T-helper 2 cell treated with Interferon-gamma antibody and Interleukin-4, amounts not matched to agents 100 ng/mL and 5 ng/mL, for 36 hours (primary cell): ENCODE results near the gene CACNA1D. TPM values are rescaled to one million over a fixed set of nuclear protein-coding genes. Genes with fewer than 3 reads are reported as not detected.
"Not testable (repeated sequence)": the region's sequence is repeated elsewhere in the genome, so short reads cannot be mapped to it uniquely, and the experiment has no call there.

Experiments used
- intact Hi-C: fragments of 100-400 bp; cut with micrococcal nuclease; formaldehyde crosslinking; loops from one replicate; pipeline ENCODE4 v1.15.1; 2023
- total RNA-seq: library from RNA; stranded (reverse); gene quantifications from 2 replicates; pipeline ENCODE4 v1.2.3, GENCODE V29; 2022

CACNA1D gene
- total RNA-seq, 1 donor from 2014 or later: 4.5 TPM

DNA sequence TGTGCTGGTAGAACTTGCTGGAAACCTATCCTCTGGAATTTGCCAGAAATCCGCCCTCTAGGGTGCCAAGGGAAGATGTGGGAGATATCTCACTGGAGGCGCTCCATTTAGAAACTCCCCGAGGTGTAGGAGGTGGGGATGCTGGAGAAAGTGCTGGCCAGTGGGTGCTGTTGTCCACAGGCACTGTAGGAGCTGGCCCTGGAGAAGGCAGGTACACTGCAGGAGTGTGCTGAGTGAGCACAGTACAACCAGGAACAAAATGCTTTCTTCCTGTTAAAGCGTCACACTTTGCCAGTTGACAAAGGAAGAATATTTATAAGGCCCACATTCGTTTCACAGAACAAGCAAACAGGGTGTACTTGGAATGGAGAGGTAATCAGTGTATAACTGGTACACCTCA is 119.9 kb downstream of the CACNA1D start:
- intact Hi-C loops: no loop called here

DNA sequence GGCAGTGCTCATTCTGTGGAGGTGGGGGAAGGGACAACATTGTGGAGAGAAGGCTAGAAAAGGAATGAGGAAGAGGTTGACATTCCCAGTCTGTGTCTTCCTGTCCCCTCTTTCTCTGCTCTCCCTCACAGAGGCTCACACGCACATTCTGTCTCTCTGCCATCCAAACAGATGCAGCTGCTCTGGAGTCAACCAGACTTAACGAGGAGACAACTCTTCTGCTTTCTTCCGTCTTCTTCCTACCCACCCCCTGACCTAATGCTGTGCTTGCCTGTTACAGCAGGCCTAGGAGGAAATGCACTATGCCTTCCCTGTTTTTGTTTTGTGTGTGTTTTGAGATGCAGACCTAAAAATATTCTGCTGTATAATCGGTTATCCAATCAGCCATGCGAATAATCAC is 121.9 kb downstream of the CACNA1D start:
- intact Hi-C loops: no loop called here

DNA sequence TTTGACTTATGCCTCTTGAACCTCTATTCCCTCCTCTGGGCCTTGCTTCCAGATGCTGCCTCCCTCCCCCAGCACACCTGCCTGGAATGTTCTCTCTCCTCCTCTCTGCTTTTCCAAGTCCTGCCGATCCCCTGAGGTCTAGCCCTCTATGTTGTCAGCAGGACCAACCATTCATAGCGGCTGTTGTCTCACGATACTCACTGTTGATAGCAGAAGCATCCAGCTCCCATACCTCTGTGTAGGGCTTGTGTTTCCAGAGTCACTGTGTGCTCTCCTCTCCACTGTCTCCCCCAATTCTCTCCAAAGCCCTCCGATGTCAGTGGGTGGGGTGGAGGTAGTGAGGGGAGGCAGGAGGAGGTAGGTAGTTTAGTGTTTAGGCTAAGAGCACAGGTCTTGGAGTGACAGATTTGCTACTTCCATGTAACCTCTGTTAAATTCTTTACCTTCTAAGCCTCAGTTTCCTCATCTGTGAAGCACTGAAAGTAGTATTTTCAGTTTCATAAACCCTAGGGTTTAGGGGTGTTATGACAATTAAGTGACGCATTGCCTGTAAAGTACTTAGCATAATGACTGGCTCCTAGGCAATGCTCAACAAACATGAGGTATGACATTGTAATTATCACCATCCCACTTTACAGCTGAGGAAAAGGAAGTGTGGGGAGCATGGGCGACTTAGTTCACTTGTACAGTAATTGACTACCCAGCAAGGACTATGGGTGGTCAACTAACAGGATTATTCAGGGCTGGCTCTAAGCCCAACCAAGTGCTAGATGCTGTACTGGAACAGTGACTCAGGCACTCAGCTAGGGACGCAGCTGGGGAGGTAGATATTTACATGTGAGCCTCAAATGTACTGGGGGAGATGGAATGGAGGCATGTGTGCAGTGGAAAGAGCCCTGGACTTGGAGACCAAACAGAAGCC is 122.8 kb downstream of the CACNA1D start:
- intact Hi-C loops: no loop called here

DNA sequence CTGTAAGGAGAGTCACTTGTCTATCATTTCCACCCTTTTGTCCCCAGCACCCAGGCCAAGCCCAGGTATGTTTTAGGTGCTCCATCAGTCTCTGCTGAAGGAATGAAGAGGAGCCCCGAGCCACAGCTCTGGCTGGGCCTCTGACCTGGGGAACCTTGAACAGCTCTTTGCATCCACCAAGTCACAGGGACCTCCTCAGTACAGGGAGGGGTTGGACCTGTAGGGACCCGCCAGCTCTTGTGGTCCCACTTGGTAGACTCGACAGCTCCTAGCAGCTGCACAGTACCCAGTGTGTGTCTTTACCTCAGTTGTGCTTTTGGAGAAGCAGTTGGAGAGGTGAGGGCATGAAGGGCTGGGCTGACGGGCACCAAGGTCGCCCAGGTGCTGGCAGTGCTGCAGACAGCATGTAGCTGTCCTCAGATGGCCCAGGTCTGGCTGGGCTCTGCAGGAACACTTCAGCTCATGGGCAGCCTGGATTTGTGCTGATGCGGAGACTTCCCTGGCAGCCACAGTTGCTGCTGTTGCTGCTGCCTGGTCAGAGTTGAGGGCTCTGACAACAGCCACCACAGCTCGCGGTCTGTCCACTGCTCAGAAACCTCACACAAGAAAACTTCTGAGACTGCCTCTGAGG is 123.6 kb downstream of the CACNA1D start:
- intact Hi-C loops: no loop called here

DNA sequence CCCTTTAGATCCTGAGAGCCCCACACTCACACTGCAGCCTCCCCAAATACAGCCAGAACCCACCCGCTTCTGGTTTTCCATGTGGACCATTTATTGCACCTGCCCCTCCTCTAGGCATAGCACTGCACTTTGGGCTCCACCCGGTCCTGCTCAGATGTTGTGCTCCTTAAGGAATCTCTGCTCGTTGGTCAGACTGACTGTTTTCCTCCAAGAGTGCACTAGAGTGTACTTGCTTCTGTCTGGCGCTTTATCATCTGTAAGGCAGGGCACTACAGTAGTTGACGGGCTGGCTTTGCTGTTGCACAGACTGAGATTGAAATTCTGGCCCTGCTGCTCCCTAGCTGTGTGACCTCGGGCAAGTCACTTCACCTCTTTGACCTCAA is 124.1 kb downstream of the CACNA1D start:
- intact Hi-C loops: no loop called here

DNA sequence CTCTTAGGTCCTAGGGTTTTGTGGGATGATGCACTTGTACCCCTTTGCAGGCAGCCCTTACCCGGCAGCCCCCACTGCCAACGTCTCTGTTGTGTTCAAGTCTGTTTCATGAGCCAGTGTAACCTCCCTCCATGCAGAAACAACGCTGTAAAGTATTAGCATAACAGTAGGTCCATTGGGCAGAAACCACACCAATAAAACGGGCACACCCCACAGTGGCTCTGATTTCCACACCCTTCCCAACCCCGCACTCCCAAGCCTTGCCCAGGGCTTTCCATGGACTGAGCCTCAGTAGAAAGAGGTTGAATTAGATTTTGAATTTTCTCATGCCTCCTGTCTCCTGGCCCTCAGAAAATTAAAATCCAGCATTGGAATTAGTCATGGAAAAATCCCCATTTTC is 124.5 kb downstream of the CACNA1D start:
- intact Hi-C loops: no loop called here

DNA sequence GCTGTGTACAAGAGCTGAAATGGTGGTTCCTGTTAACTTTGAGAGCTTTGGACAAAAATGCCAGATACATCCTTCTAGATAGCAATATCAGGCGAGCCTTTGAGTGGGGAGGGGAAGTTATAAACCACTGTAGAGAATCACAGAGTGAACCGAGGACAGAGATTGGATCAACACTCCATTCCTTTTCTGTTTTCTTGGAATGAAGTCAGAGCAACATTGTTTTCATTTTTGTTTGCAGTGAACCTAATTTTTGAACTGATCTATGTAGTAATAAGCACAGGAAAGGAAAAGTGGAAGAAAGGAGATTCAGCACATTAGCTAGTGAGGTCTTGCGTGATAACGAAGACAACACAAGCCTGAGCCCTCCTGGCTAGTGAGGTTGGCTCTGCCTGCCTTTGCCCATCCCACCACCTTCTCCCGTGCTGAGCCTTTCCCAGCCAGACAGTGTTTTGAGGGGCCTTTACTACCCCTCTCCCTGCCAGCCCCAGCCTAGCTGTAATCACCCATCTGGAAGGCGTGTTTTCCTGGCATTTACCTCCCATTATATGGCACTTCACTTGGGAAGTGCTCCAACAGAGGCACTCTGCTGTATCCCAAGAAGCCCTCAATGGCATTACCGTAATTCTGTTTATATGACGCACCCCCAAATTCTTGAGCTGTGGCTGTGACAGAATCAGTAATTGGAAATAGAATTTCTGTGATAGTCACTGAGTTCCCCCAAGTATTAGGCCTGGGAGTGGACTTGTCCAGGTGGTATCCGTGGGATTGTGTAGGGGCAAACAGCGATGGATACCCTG is 129.8 kb downstream of the CACNA1D start:
- intact Hi-C loops: no loop called here

DNA sequence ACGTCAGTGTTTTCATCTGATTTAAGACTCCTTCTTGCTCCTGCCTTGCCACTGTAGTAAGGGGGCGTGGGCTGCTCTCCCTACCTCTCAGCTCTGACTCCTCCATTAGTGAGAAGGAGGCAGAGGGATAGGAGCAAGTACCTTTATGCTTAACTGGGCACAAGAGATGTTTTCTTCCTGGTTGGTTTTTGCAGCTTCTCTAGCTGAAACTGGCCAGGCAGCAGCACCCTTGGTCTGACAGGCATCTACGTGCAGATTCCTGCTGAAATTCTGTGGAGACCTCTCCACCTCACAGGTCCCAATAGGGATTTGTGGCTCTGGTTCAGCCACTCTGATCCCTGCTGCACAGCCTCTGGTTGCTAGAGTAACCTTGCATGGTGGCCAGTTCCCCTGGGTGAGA is 132.5 kb downstream of the CACNA1D start:
- intact Hi-C loops: no loop called here

DNA sequence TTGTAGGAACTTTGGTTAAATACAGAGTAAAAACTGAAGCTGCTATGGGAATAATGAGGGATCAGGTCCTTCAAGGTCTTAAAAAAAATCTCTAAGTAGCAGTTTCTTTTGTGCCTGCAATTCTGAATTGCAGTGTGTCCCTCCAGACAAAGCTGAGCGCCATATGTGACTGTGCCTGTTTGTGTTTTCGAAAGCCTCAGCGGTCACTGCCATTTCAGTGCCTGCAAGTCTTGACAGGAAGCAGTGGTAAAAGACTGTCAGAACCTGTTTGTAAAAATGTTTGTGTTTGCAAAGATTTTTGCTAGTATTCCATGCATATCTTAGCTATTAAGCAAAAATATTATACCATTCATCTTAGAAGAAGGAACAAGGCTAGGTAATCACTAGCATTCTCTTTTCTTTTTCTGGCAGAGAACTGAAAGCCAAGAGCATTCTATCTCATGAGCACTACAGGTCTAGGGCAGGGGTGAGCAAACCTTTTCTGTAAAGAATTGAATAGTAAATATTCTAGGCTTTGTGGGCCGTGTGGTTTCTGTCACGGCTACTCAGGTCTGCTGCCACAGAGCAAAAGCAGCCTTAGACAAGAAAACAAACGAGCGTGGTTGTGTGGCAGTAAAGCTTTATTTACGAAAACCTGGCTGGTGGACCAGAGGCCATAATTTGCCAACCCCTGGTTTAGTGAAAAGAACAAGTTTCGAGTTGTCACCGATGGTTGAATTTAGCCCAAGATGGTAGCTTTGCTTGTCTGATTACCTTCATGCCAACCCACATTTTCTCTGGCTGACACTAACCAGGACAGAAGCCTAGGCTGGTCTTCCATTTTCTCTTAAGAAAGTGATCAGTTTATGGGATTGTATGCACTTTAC is 134.4 kb downstream of the CACNA1D start:
- intact Hi-C loops: no loop called here

DNA sequence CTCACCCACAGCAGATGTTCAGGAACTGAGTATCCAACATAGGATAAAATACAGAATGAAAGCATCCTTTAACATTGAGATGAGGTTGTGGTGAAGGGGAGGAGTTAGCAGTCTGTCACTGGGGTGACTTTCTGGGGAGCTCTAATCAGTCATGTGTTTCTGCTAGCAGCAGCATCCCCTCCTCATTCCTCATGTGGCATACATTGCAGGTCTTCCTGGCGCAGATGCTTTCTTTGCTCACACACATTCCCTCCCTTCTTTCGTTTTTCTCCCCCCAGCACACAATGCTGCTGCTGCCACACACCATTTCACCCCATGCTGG is 135.0 kb downstream of the CACNA1D start:
- intact Hi-C loops: no loop called here

DNA sequence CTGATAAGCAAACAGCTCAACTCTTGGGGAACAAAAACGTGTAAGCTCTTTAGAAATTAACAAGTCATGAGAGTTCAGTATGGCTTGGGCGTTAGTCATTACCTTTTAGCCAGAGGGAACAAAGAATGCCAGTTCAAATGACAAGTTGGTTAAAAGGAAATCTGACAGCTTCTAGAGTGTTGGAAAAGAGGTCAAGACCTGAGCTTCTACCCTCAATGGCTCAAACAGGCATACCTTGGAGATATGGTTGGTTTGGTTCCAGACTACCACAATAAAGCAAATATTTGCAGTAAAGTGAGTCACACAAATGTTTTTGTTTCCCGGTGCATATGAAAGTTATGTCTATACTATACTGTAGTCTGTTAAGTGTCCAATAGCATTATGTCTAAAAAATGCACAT is 136.1 kb downstream of the CACNA1D start:
- intact Hi-C loops: no loop called here

DNA sequence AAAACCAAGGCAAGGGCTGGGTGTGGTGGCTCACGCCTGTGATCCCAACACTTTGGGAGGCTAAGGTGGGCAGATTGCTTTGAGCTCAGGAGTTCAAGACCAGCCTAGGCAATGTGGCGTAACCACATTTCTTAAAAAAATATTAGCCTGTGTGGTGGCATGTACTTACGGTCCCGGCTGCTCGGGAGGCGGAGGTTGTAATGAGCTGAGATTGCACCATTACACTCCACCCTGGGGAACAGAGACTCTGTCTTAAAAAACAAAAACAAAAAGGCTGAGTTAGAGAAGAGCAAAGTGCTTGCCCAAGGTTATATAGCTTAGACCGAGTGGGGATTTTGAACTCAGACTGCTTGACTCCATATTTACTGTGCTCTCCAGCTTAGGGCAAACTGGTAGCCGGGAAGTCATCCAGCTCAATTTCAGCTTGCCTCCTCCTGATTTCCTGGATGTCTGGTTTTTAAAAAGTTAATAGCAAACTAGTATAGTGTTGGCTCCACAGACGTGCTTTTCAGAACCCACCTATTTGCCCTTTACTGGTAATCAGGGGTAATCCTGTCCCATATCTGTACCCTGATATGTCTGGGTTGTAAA is 138.9 kb downstream of the CACNA1D start:
- intact Hi-C loops: no loop called here

DNA sequence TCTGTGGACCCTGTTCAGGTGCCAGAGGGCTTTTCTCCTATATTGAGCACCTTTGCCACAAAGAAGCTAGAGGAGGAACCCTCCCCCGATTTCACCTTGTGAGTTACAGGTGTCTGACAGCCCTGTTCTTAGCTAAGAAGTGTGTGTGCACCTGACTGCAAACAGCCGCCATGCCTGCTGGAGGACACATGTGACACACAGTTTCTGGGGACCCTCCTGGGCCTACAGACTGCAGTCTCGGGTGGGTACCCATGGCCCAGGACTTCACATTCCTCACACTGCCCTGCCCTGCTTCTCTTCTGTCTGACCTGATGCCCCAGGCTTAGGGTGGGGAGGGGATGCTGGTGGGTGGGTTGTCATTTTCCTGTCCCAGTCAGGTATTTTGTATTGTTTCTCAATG is 140.6 kb downstream of the CACNA1D start:
- intact Hi-C loops: no loop called here

DNA sequence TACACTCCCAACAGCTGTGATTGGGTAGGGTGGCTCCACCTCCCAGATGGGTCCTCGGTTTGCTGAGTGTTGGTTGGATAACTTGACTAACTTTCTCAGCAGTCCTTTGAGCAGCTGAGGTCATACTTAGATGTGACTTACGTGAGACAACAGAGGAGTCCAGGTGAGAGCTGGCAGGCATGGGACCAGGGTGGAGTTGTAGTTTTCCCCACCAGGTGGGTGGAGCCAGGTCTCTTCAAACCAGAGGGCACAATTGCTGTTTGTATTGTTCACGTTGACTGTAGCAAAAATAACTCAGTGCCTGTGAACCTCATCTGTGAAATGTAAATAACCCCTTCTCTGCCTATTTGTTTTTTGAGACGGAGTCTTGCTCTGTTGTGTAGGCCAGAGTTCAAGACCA is 144.4 kb downstream of the CACNA1D start:
- intact Hi-C loops: not testable (repeated sequence)

DNA sequence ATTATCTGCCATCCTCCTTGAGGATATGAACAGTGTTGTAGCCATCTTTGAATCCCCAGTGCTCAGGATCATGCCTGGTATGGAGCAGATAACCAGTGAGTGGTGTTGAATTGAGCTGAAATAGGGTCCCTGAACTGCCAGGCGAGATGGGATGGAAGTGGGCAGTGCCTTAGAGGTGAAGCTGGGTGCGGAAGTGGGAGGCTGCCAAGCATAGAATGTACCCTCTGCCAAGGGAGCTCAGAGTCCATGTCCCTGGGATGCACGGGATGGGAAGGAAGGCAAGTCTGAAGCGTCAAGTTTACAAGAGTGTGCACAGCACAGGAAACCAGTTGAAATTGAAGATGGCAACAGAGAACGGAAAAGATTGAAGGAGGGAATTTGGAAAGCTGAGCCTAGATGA is 147.0 kb downstream of the CACNA1D start:
- intact Hi-C loops: no loop called here

DNA sequence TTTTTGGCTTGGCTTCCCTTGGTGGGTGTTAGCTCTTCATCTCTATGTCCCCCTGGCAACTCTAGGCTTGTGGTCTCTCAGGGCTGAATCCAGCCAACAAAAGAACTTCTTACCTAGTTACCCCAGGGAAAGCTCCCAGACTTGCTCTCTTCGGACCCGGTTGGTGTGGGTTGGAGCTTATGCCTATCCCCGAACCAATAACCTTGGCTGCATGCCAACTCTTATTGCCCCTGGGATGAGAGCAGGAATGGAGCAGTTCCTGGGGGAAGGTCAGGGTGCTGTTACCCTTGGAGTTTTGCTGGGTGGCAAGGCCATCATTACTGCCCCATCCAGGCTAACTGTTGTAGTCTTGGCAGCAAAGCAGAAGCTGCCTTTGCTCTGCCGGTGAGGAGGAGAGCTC is 147.8 kb downstream of the CACNA1D start:
- intact Hi-C loops: no loop called here

DNA sequence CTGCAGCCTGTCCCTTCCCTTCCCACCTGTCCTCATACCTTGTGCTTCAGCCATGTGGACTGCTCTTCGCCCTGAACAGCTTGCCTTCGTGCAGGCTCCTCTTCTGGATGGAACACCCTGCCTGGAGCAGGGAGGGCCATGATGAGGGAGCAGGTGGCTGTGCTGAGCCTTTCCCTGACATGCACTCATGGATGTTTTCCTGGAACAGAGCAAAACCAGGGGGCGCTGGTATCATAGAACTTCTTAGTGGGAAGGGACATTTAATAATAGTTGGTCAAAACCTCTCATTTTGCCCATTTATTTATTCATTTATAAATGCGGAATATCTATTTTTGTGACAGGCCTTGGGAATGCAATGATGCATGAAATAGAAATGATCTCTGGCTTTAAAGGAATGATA is 149.3 kb downstream of the CACNA1D start:
- intact Hi-C loops: no loop called here

DNA sequence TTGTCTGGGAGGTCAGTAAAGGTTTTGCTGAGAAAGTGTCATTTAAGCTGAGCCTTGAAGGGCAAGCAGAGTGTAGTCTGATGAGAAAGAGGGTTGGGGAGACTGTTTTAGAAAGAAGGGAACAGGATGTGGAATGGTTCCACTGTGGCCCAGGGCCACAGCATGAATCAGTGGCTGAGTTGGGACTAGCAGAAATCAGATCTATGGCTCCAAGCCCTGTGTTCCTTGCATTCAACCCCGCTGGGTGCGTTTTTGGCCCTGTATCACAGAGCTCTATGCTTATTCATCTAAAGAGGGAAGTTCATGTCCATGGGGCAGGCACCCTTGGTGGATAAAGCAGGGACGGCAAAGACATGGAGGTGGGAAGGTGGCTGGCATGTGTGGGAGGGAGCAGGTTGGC is 151.3 kb downstream of the CACNA1D start:
- intact Hi-C loops: no loop called here

DNA sequence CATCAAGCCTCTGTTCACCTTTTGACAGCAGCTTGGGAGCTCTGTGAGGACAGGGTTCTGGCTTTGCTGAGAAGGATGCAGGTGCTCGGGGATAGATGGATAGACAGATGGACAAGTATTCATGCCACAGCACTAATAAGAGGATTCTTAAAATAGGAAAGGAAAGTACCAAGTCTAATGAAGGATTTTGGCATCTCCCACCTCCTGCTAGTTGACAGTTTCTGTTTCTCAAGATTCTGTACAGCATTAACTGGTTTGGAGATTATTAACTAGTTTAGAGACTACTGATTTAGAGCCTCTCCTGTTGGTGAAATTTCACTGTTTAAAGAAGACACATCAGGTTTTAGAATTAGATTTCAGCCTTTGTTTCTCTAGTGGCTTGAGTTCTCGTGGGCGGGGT is 152.3 kb downstream of the CACNA1D start:
- intact Hi-C loops: no loop called here

DNA sequence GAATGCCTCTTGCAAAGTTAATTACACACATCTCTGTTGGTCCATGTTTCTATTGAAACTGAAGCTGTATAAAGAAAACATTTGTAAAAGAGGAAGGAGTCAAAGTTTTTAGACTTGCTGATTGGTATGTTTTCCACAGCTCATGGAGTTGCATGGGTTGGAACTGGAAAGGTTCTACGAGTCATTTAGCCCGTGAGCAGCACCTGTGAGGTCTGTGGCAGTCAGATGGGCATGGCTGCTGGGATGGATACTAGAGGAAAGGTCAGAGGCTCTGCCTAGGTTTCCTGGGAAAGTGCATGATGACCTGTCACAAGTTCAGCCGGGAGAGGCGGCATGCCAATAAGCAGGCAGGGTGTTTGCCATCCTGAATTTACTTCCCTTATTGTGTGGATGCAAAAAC is 155.4 kb downstream of the CACNA1D start:
- intact Hi-C loops: no loop called here

DNA sequence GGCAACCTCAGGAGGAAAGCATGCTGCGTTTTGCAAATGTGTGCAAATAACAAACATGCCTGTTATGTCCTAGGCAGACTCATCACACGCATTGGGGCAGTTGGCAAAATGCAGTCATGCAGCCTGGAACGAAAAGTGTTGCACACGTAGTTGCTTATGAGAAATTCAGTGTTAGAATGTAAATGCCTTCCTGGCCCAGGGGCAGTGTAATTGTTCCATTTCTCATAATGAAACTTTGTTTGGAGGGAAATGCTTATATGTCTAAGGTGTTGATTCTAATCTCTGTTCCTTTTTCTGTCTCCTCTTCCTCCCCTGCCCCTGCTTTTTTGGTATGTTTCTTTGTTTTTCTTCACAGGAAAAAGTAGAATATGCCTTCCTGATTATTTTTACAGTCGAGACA is 156.0 kb downstream of the CACNA1D start:
- intact Hi-C loops: no loop called here
